Astrocyte (in vitro differentiated cells and primary cell): Measurements from ENCODE around the gene ALOX15. TPM values are rescaled to one million over a fixed set of nuclear protein-coding genes. Genes with fewer than 3 reads are reported as not detected.

Source experiments
- DNase-seq: peaks from one replicate; pipeline ENCODE4 v3.0.0-alpha.2; 2010; ENCODE audit warnings: low read depth
- FAIRE-seq: peaks from 2 replicates; lab custom pipeline; 2011; peaks lifted over from hg19 to GRCh38; lab: Jason Lieb, UNC
- H2AFZ ChIP-seq: 2 replicates; pipeline ENCODE4 v1.6.0; 2012; ENCODE audit warnings: low read depth, low read length, inconsistent platforms
- H3K27ac ChIP-seq: 2 replicates; pipeline ENCODE4 v1.5.1; 2011; ENCODE audit warnings: low read depth, low read length, inconsistent platforms
- H3K27me3 ChIP-seq: 2 replicates; pipeline ENCODE4 v1.6.0; 2011; ENCODE audit warnings: low read length, inconsistent platforms; ENCODE audit not compliant: insufficient read depth
- H3K36me3 ChIP-seq: 2 replicates; pipeline ENCODE4 v1.5.1; 2011; ENCODE audit warnings: low read length, inconsistent platforms; ENCODE audit not compliant: insufficient read depth
- H3K4me1 ChIP-seq: 2 replicates; pipeline ENCODE4 v1.5.1; 2011; ENCODE audit warnings: low read length, inconsistent platforms; ENCODE audit not compliant: insufficient read depth
- H3K4me2 ChIP-seq: 2 replicates; pipeline ENCODE4 v1.6.0; 2012; ENCODE audit warnings: low read length, inconsistent platforms
- H3K4me3 ChIP-seq: 2 replicates; pipeline ENCODE4 v1.5.1; 2011; ENCODE audit warnings: low read depth, mild to moderate bottlenecking, low read length, inconsistent platforms; ENCODE audit not compliant: insufficient read depth
- H3K79me2 ChIP-seq: 2 replicates; pipeline ENCODE4 v1.6.0; 2012; ENCODE audit warnings: mild to moderate bottlenecking, low read length, inconsistent platforms; ENCODE audit not compliant: insufficient read depth
- H3K9ac ChIP-seq: 2 replicates; pipeline ENCODE4 v1.6.0; 2012; ENCODE audit warnings: mild to moderate bottlenecking, low read length, inconsistent platforms
- H3K9me3 ChIP-seq: 2 replicates; pipeline ENCODE4 v1.5.1; 2012; ENCODE audit warnings: low read depth, mild to moderate bottlenecking, low read length, inconsistent platforms; ENCODE audit not compliant: insufficient read depth
- H4K20me1 ChIP-seq: 2 replicates; pipeline ENCODE4 v1.6.0; 2012; ENCODE audit warnings: low read length, inconsistent platforms; ENCODE audit not compliant: insufficient read depth
- H3K27ac Mint-ChIP-seq: one replicate; pipeline ENCODE4 v1.8.0; 2021; ENCODE audit warnings: mild to moderate bottlenecking, mixed read lengths; ENCODE audit not compliant: unreplicated experiment
- H3K27me3 Mint-ChIP-seq: one replicate; pipeline ENCODE4 v1.8.0; 2021; ENCODE audit warnings: low read depth, mixed read lengths; ENCODE audit not compliant: unreplicated experiment
- H3K36me3 Mint-ChIP-seq: one replicate; pipeline ENCODE4 v1.8.0; 2021; ENCODE audit warnings: low read depth, mixed read lengths; ENCODE audit not compliant: unreplicated experiment
- H3K4me1 Mint-ChIP-seq: one replicate; pipeline ENCODE4 v1.8.0; 2021; ENCODE audit warnings: low read depth, mixed read lengths; ENCODE audit not compliant: unreplicated experiment
- H3K4me3 Mint-ChIP-seq: one replicate; pipeline ENCODE4 v1.8.0; 2021; ENCODE audit warnings: mild to moderate bottlenecking, moderate library complexity, mixed read lengths; ENCODE audit not compliant: unreplicated experiment
- H3K9me3 Mint-ChIP-seq: one replicate; pipeline ENCODE4 v1.8.0; 2021; ENCODE audit warnings: mild to moderate bottlenecking, mixed read lengths; ENCODE audit not compliant: unreplicated experiment
- CTCF ChIP-seq: IDR thresholded peaks from 2 replicates; pipeline ENCODE4 v1.5.1; 2011; ENCODE audit warnings: low read depth, mild to moderate bottlenecking, inconsistent platforms, low read length, moderate library complexity; ENCODE audit not compliant: insufficient read depth
- EZH2 ChIP-seq: IDR thresholded peaks from 2 replicates; pipeline ENCODE4 v1.6.1; 2012; ENCODE audit warnings: mild to moderate bottlenecking, low read length, inconsistent platforms; ENCODE audit not compliant: insufficient read depth
- total RNA-seq: library from RNA; stranded (reverse); gene quantifications from 2 replicates; pipeline ENCODE4 v1.2.1, GENCODE V29; 2021

ALOX15 gene
- total RNA-seq, 1 donor from 2014 or later = 0.07 TPM

- Histone ChIP-seq H3K9me3 (no peaks in the 10 kb centered on the region), H3K4me3 (no peak overlapping the region), H3K36me3 (no peaks in the 10 kb centered on the region), H3K4me2 (no peak overlapping the region), H3K27me3 (peaks cover 5% of the 10 kb centered on the region), H3K79me2 (no peaks in the 10 kb centered on the region), H4K20me1 (no peaks in the 10 kb centered on the region), H3K27ac (no peak overlapping the region), H3K9ac (no peak overlapping the region), H2AFZ (no peak overlapping the region), H3K4me1 (peaks cover 1% of the 10 kb centered on the region)
- TF ChIP-seq EZH2 (no peak), CTCF (no peak)
- H3K4me3 Mint-ChIP-seq = no peak overlapping the region
- DNase-seq = no peak
- no peaks in the 10 kb centered on the region for H3K9me3 Mint-ChIP-seq
- no peaks in the 10 kb centered on the region for H3K36me3 Mint-ChIP-seq
- FAIRE-seq = no peak
- no peak overlapping the region for H3K27ac Mint-ChIP-seq
- H3K4me1 Mint-ChIP-seq = peaks cover 5% of the 10 kb centered on the region
- H3K27me3 Mint-ChIP-seq = peaks cover 42% of the 10 kb centered on the region
Measured at GRCh38 chr17:4594406-4594805, 47.1 kb downstream of the ALOX15 start.

DNA sequence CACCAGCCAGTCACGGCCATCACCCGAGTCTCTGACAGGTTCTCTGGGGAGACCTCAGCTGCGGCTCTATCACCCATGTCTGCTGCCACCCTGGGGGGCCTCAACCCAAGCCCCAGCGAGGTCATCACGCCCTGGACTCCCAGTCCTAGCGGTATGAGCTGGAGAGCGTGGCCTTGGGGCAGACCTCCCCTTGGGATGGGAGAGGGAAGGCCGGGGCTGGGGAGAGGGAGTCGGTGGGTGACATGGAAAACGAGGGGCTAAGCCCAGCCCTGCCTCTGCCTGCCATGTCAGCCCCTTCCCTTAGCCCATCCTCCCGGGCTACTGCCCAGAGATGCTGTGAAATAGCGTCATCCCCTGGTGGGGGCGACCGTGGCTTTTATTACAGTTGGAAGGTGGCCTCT is 48.5 kb downstream of the ALOX15 start:
- Mint-ChIP-seq H3K36me3 (no peaks in the 10 kb centered on the region), H3K4me3 (no peak overlapping the region), H3K27me3 (peaks cover 49% of the 10 kb centered on the region), H3K9me3 (no peaks in the 10 kb centered on the region), H3K4me1 (no peaks in the 10 kb centered on the region), H3K27ac (no peak overlapping the region)
- Histone ChIP-seq H3K36me3 (no peaks in the 10 kb centered on the region), H3K4me1 (no peaks in the 10 kb centered on the region), H3K4me2 (no peak overlapping the region), H4K20me1 (no peaks in the 10 kb centered on the region), H3K9me3 (no peaks in the 10 kb centered on the region), H3K79me2 (no peaks in the 10 kb centered on the region), H3K9ac (no peak overlapping the region), H2AFZ (no peak overlapping the region), H3K27me3 (peaks cover 2% of the 10 kb centered on the region), H3K27ac (no peak overlapping the region), H3K4me3 (no peak overlapping the region)
- FAIRE-seq (no peak), DNase-seq (no peak)
- no peak for TF ChIP-seq EZH2
- TF ChIP-seq CTCF = no peak

GRCh38 chr17:4592240-4593005 is 49.1 kb downstream of the ALOX15 start:
- DNase-seq = no peak
- no peak overlapping the region for H3K4me3 ChIP-seq
- peaks cover 1% of the 10 kb centered on the region for H3K27me3 ChIP-seq
- H3K79me2 ChIP-seq = no peaks in the 10 kb centered on the region
- no peak overlapping the region for H3K4me2 ChIP-seq
- H3K4me1 ChIP-seq = no peaks in the 10 kb centered on the region
- Mint-ChIP-seq H3K4me1 (no peaks in the 10 kb centered on the region), H3K9me3 (no peaks in the 10 kb centered on the region), H3K27ac (no peak overlapping the region), H3K27me3 (peaks cover 50% of the 10 kb centered on the region), H3K4me3 (no peak overlapping the region), H3K36me3 (no peaks in the 10 kb centered on the region)
- H2AFZ ChIP-seq = no peak overlapping the region
- H4K20me1 ChIP-seq = no peaks in the 10 kb centered on the region
- no peak for FAIRE-seq
- no peak for TF ChIP-seq CTCF
- TF ChIP-seq EZH2 = no peak
- no peak overlapping the region for H3K27ac ChIP-seq
- H3K9ac ChIP-seq = no peak overlapping the region
- no peaks in the 10 kb centered on the region for H3K36me3 ChIP-seq
- H3K9me3 ChIP-seq = no peaks in the 10 kb centered on the region
